GM20000 (cell line): ENCODE data around the gene C16orf54.
"Not testable (repeated sequence)": the region's sequence is repeated elsewhere in the genome, so short reads cannot be mapped to it uniquely, and the experiment has no call there.

Experiments used
- DNase-seq: peaks from one replicate; pipeline ENCODE4 v3.0.0; 2012; ENCODE audit warnings: low spot score
- CTCF ChIP-seq: IDR thresholded peaks from 2 replicates; pipeline ENCODE4 v1.5.1; 2012; ENCODE audit warnings: mild to moderate bottlenecking, control low read depth; ENCODE audit errors: extremely low read depth, missing control alignments

C16orf54 gene

GRCh38 chr16:29745853-29746345 is at the start of gene C16orf54:
C16orf54 (minus strand) TSS chr16:29745990; CDS start chr16:29744951, 1,039 bp downstream.
- no peak for TF ChIP-seq CTCF
- peak; percentile 80 for DNase-seq

GRCh38 chr16:29794231-29794710 is 48.5 kb upstream of the C16orf54 start:
- TF ChIP-seq CTCF: no peak
- no peak for DNase-seq

DNA sequence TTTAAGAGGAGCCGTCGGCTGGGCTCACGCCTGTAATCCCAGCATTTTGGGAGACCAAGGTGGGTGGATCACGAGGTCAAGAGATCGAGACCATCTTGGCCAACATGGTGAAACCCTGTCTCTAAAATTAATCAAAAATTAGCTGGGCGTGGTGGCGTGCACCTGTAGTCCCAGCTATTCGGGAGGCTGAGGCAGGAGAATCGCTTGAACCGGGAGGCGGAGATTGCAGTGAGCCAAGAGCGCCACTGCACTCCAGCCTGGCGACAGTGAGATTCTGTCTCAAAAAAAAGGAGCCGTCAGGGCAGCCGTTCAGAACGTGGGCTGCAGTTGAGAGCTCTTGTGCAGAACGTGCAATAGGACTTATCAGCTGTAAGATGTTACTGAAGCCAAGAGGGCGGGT is 47.4 kb upstream of the C16orf54 start:
- not testable (repeated sequence) for DNase-seq

GRCh38 chr16:29791845-29792807 is 46.3 kb upstream of the C16orf54 start:
- no peak for TF ChIP-seq CTCF
- no peak for DNase-seq

DNA sequence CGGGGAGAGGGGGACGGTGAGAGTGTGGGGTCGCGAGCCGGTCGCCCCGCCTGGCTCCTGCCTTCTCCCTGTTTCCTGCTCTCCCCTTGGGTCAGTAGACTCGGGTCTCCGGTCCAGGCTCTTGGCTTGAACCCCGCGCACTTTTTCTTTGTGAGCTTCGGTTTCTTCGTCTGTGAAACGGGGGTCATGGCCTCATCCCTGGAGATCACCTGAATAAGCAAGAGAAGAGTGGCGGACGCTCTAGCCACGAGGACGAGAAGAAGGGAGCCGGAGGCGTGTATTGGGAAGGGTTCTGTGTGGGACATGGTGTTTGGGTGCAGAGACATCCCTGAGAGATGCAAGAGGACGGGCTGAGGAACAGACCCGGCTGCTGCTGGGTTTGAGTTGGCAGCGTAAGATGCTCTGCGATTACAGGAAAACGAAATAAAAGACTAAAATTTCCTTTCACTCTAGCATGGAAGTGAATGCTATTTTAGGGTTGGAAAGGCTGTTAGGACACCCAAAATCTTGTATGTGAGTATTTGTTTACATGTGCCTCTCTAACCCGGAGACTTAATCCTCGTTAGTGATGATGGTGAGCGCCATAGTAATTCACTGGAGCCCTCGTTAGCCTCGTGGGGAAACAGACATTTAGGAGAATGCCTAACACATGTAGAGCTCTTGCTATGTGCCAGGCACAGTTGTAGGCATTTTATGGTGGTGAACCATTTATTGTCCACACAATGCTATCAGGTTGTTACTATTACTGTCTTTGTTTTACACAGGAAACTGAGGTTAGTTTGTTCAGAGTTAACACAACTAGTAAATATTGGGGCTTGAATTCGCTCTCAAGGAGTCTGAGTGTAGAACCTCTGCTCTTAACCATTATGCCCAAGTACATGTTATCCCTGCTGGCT is 45.4 kb upstream of the C16orf54 start:
- no peak for TF ChIP-seq CTCF
- no peak for DNase-seq

DNA sequence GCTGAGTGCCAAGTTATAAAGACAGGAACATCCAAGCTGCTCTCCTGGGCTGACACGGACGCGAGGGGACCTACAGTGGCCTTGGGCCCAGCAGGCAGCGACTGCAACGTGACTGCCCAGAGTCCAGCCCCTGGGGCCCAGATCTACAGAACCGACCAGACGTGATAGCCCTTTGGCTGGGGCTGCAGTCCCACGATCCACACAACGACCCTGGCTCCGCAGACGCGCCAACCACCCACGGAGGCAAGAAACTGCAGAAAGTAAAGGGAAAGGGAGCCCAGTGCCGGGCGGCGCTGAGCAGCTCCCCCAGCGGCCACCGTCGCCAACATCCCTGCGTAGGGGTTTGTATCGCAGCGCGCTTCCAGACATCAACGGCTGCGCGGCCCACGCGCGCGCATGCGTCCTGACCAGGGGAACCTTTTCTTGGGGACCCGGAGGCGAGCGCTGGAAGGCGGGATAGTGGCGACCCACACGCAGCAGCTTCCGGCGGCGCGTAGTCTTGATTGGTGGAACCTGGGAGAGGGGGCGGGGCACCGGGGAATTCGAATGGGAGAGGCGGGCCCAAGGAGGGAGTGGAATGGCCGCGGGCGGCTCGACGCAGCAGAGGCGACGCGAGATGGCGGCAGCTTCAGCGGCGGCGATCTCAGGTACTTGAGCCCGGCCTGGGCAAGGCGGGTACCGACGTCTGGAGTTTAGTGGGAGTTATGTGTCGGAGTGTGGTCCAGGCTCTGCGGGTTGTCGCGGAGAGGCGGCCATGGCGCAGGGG is 44.6 kb upstream of the C16orf54 start, which contains the start of gene KIF22:
TSS of gene KIF22 (plus strand) at position 569 of the 766 bp plus-strand sequence. CDS start at position 578, 9 bp downstream.
- DNase-seq: peak; percentile 97
- TF ChIP-seq CTCF: peak; percentile 84

DNA sequence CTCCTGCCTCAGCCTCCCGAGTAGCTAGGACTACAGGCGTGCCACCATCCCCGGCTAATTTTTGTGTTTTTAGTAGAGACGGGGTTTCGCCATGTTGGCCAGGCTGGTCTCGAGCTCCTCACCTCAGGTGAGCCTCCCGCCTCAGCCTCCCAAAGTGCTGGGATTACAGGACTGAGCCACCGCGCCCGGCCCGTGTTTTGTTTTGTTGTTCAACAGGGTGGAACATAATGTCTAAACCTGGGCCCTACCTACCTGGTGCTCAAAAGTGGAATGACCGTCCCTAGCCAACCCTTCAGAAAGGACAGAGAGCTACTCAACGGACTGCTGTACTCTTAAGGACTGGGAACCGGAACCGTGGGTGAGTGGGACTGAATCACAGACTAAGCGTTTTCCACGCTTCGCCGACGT is 44.0 kb upstream of the C16orf54 start:
- TF ChIP-seq CTCF: no peak
- no peak for DNase-seq

DNA sequence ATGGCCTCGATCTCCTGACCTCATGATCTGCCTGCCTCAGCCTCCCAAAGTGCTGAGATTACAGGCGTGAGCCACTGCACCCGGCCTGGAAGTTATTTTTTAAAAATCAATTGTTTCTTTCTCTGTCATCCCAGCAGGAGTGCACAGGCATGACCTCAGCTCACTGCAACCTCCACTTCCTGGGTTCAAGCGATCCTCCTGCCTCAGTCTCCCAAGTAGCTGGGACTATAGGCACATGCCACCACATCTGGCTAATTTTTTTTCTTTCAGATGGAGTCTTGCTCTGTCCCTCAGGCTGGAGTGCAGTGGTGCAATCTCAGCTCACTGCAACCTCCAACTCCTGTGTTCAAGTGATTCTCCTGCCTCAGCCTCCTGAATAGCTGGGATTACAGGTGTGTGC is 41.4 kb upstream of the C16orf54 start:
- DNase-seq: not testable (repeated sequence)
